Measurements from ENCODE around the gene EFL1.

- TF ChIP-seq ZNF253 (CRISPR knock-in tag; conservative IDR thresholded peaks at IDR 0.05) (no peak), ZNF12 (CRISPR knock-in tag; IDR thresholded peaks at IDR 0.05) (no peak), ZBTB49 (CRISPR knock-in tag; IDR thresholded peaks at IDR 0.05; ENCODE audit: borderline replicate concordance) (no peak), MIER1 (IDR thresholded peaks at IDR 0.05; ENCODE audit: low read depth) (no peak), PTTG1 (tag; IDR thresholded peaks at IDR 0.05; ENCODE audit: low read depth) (no peak), E2F3 (CRISPR knock-in tag; IDR thresholded peaks at IDR 0.05) (no peak), POLR2H (tag; IDR thresholded peaks at IDR 0.05; ENCODE audit: low read depth) (no peak), HIVEP1 (CRISPR knock-in tag; IDR thresholded peaks at IDR 0.05) (no peak), POLR2A (conservative IDR thresholded peaks at IDR 0.05) (no peak), POLR2AphosphoS5 (IDR thresholded peaks at IDR 0.05; ENCODE audit: control insufficient read depth, insufficient read depth, low read depth, low read length) (no peak)
- TF ChIP-seq, protein P1, sequence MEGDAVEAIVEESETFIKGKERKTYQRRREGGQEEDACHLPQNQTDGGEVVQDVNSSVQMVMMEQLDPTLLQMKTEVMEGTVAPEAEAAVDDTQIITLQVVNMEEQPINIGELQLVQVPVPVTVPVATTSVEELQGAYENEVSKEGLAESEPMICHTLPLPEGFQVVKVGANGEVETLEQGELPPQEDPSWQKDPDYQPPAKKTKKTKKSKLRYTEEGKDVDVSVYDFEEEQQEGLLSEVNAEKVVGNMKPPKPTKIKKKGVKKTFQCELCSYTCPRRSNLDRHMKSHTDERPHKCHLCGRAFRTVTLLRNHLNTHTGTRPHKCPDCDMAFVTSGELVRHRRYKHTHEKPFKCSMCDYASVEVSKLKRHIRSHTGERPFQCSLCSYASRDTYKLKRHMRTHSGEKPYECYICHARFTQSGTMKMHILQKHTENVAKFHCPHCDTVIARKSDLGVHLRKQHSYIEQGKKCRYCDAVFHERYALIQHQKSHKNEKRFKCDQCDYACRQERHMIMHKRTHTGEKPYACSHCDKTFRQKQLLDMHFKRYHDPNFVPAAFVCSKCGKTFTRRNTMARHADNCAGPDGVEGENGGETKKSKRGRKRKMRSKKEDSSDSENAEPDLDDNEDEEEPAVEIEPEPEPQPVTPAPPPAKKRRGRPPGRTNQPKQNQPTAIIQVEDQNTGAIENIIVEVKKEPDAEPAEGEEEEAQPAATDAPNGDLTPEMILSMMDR (IDR thresholded peaks at IDR 0.05 in 2 of 3, conservative IDR thresholded peaks at IDR 0.05 in 1 of 3; ENCODE audit: insufficient read depth in 2 of 3, low read depth in 1 of 3, low read length in 3 of 3), result no peak
Measured at GRCh38 chr15:82304778-82305090, 42.2 kb upstream of the EFL1 start.

Data from K562 (cell line).